Right atrium auricular region (tissue), 2 donors: Measurements from ENCODE around the gene NOD1. TPM values are rescaled to one million over a fixed set of nuclear protein-coding genes. Genes with fewer than 3 reads are reported as not detected.

Experiments
- DNase-seq: peaks from one replicate; pipeline ENCODE4 v3.0.0-alpha.2; 2019; ENCODE audit warnings: low spot score
- H3K27ac ChIP-seq, 2 donors: fragments of 200-600 bp; sonication (generic); 1 replicate in 1 of 2; 2 replicates in 1 of 2; pipeline ENCODE4 v1.5.1; 2016 to 2019
- H3K27me3 ChIP-seq, 2 donors: fragments of 200-600 bp; sonication (generic); one replicate each; pipeline versions ENCODE4 v1.5.1 to v1.6.0; 2017 to 2019
- H3K36me3 ChIP-seq: fragments of 200-600 bp; sonication (generic); one replicate; pipeline ENCODE4 v1.5.1; 2016
- H3K4me1 ChIP-seq, 2 donors: fragments of 200-600 bp; sonication (generic); one replicate each; pipeline versions ENCODE4 v1.5.1 to v1.6.0; 2017 to 2019
- H3K4me3 ChIP-seq, 2 donors: fragments of 200-600 bp; sonication (generic); 1 replicate in 1 of 2; 2 replicates in 1 of 2; pipeline ENCODE4 v1.5.1; 2017 to 2019; ENCODE audit warnings: mild to moderate bottlenecking in 1 of 2, moderate library complexity in 1 of 2
- H3K9me3 ChIP-seq, 2 donors: fragments of 200-600 bp; sonication (generic); one replicate each; pipeline ENCODE4 v1.5.1; 2019
- total RNA-seq, 2 donors: library from RNA; depleted of rRNA; stranded (reverse); fragments of >200 nt; gene quantifications; one replicate each; pipeline ENCODE4 v1.1.0, GENCODE V29; 2016
- TF ChIP-seq, protein P1 (sequence below), 2 donors: fragments of 200-600 bp; sonication (generic); IDR thresholded peaks; one replicate each; pipeline ENCODE4 v1.5.1; 2019; ENCODE audit warnings: antibody characterized with exemption in 2 of 2

The NOD1 gene
- total RNA-seq, 2 donors from 2014 or later: 9.0 to 11.2 TPM

DNA sequence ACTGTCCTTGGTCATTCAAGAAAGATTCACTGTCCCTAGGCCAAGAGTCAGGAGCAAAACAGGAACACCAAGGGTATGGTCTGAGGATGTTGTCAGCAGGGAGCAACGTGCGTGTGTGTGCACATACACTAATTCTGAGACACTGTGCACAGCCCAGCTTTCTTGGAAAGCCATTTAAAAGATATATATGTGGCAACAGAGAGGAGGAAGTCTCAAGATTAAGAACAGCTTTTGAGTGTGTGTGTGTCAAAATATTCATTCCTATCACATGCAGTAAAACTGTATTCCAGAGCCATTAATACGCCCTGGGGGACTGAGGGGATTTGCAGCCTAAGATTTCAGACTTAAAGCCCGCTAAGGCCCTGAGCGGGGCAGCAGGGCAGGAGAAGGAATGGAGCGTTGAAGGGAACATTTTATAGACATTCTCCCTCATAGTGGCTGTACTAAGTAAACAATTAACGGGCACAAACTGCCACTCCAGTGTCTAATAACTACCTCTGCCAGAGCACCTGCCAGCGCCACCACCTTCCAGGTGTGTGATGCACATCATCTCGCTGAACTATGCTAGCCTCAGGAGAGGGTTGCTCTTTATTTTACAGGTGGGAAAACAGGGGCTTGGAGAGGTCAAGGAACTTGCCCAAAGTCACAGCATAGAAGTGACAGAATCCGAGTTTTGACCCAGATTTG, 2.0 kb downstream of the NOD1 start:
- DNase-seq: peak; percentile 58
- no peaks in the 10 kb centered on the region for H3K9me3 ChIP-seq
- H3K4me3 ChIP-seq: peak overlapping the region in 1 of 2 donors; percentile 76
- TF ChIP-seq, protein P1, sequence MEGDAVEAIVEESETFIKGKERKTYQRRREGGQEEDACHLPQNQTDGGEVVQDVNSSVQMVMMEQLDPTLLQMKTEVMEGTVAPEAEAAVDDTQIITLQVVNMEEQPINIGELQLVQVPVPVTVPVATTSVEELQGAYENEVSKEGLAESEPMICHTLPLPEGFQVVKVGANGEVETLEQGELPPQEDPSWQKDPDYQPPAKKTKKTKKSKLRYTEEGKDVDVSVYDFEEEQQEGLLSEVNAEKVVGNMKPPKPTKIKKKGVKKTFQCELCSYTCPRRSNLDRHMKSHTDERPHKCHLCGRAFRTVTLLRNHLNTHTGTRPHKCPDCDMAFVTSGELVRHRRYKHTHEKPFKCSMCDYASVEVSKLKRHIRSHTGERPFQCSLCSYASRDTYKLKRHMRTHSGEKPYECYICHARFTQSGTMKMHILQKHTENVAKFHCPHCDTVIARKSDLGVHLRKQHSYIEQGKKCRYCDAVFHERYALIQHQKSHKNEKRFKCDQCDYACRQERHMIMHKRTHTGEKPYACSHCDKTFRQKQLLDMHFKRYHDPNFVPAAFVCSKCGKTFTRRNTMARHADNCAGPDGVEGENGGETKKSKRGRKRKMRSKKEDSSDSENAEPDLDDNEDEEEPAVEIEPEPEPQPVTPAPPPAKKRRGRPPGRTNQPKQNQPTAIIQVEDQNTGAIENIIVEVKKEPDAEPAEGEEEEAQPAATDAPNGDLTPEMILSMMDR (IDR thresholded peaks at IDR 0.05): no peak
- peak overlapping the region; percentile 95 to 97 for H3K27ac ChIP-seq
- no peaks in the 10 kb centered on the region for H3K36me3 ChIP-seq
- H3K4me1 ChIP-seq: peaks cover 0 to 73% of the 10 kb centered on the region in 2 donors
- no peaks in the 10 kb centered on the region for H3K27me3 ChIP-seq

DNA sequence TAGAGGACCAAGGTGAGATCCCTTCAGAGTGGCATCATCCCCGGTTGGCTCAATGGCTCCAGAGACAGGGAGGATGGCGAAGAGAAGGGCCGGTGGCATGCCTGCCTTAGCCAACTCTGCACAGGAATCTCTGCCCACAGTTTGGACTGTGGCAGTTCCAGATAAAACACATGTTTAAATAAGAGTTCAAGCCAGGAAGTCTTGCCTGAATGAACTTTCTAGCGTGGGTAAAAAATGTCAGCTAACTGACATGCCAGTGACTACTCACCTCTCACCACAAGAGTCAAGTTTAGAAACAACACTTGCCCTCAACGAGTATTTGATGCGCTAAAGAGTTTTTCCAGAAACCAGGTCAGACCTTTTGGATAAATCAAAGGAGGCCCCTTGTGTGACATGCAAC, 3.0 kb downstream of the NOD1 start:
- no peak overlapping the region for H3K4me3 ChIP-seq
- no peaks in the 10 kb centered on the region for H3K36me3 ChIP-seq
- TF ChIP-seq, protein P1 (IDR thresholded peaks at IDR 0.05): no peak

DNA sequence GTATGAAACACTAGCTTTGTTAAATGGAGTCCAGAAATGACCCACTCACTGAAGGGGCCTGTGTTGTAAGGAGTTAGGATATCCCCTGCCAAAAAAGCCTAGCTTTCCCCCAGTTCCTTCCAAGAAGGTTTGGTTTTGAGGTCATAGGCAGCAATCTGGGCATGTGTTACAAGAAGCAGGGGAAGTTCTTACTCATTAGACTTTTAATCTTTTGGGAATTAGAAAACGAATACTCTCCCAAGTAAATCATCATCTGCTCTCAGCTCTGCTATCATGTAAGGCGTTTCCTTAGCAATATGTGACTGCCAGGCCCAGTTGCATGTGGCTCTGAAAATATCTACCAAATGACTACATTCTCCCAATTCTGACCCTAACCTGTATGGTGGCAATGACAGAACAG, 3.7 kb downstream of the NOD1 start:
- Histone ChIP-seq H3K36me3 (no peaks in the 10 kb centered on the region), H3K27me3 (no peaks in the 10 kb centered on the region), H3K4me3 (no peak overlapping the region), H3K9me3 (no peaks in the 10 kb centered on the region), H3K4me1 (peaks cover 0 to 90% of the 10 kb centered on the region in 2 donors), H3K27ac (peak overlapping the region; percentile 95 to 97)
- DNase-seq: peak; percentile 65
- TF ChIP-seq, protein P1 (IDR thresholded peaks at IDR 0.05): no peak

More for the DNA sequence above, 3.0 kb downstream of the NOD1 start:
- Histone ChIP-seq H3K9me3 (no peaks in the 10 kb centered on the region), H3K27ac (peak overlapping the region; percentile 95 to 97), H3K27me3 (no peaks in the 10 kb centered on the region), H3K4me1 (peaks cover 0 to 84% of the 10 kb centered on the region in 2 donors)
- peak; percentile 56 for DNase-seq

DNA sequence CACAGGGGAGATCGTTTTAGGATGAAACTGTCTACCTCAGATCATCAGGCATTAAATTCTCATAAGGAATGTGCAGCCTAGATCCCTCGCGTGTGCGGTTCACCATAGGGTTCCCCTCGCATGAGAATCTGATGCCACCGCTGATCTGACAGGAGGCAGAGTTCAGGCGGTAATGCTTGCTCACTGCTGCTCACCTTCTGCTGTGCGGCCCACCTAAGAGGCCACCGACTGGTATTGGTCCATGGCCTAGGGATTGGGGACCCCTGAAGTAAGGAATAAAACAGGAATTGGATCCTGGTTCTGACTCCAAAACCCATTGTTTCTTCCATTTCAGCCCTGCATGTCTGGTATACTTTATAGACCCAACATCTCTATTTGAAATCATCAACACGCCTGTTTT, 4.1 kb downstream of the NOD1 start:
- DNase-seq: peak; percentile 50
- H3K27me3 ChIP-seq: no peaks in the 10 kb centered on the region
- TF ChIP-seq, protein P1 (IDR thresholded peaks at IDR 0.05): no peak
- H3K27ac ChIP-seq: peak overlapping the region; percentile 95 to 97
- H3K4me3 ChIP-seq: no peak overlapping the region
- H3K9me3 ChIP-seq: no peaks in the 10 kb centered on the region
- no peaks in the 10 kb centered on the region for H3K36me3 ChIP-seq
- peaks cover 0 to 93% of the 10 kb centered on the region in 2 donors for H3K4me1 ChIP-seq

DNA sequence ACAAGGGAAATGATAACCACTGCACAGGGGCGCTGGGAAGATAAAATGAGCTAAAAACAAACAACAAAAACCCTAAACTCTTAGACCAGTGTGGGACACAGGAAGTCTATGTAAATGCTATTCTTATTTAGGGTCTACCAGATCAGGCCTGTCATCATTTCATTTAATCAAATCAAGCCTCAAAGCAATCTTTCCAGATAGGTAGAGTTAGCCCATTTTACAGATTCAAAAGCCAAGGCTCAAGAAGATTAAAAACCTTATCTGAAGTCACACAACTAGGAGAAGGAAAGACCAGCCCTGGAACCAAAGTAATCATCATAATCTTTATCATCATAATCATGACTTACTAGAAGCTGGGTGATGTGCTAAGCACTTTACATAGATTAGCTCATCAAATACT, 4.7 kb downstream of the NOD1 start:
- peaks cover 0 to 93% of the 10 kb centered on the region in 2 donors for H3K4me1 ChIP-seq
- no peaks in the 10 kb centered on the region for H3K36me3 ChIP-seq
- TF ChIP-seq, protein P1 (IDR thresholded peaks at IDR 0.05): no peak
- DNase-seq: no peak
- H3K9me3 ChIP-seq: no peaks in the 10 kb centered on the region
- H3K27me3 ChIP-seq: no peaks in the 10 kb centered on the region
- H3K4me3 ChIP-seq: no peak overlapping the region
- peak overlapping the region; percentile 95 to 97 for H3K27ac ChIP-seq
